ENCODE measurements around the gene AP1G2.
"Not testable (repeated sequence)": the region's sequence is repeated elsewhere in the genome, so short reads cannot be mapped to it uniquely, and the experiment has no call there.

The AP1G2 gene

GRCh38 chr14:23567186-23568020 lies at the start of gene AP1G2:
Gene AP1G2 (minus strand): TSS chr14:23567791. CDS start chr14:23567314, 477 bp downstream.
- peak; percentile 76 for DNase-seq (ENCODE audit: low read depth, low spot score)

GRCh38 chr14:23615856-23616255 lies 48.3 kb upstream of the AP1G2 start:
- no peak for DNase-seq (ENCODE audit: low read depth, low spot score)

GRCh38 chr14:23614395-23614828 lies 46.8 kb upstream of the AP1G2 start:
- no peak for DNase-seq (ENCODE audit: low read depth, low spot score)

GRCh38 chr14:23613242-23614070 lies 45.9 kb upstream of the AP1G2 start:
- no peak for DNase-seq (ENCODE audit: low read depth, low spot score)

GRCh38 chr14:23612802-23613201 lies 45.2 kb upstream of the AP1G2 start:
- no peak for DNase-seq (ENCODE audit: low read depth, low spot score)

- DNase-seq (ENCODE audit: low read depth, low spot score): no peak
These were observed 44.8 kb upstream of the AP1G2 start for GRCh38 chr14:23612354-23612732.

GRCh38 chr14:23610815-23611289 lies 43.3 kb upstream of the AP1G2 start:
- DNase-seq (ENCODE audit: low read depth, low spot score): no peak

GRCh38 chr14:23610090-23610814 lies 42.7 kb upstream of the AP1G2 start:
- no peak for DNase-seq (ENCODE audit: low read depth, low spot score)

GRCh38 chr14:23609411-23610089 lies 42.0 kb upstream of the AP1G2 start:
- DNase-seq (ENCODE audit: low read depth, low spot score): not testable (repeated sequence)

- no peak for DNase-seq (ENCODE audit: low read depth, low spot score)
These were observed 41.4 kb upstream of the AP1G2 start for GRCh38 chr14:23609001-23609400.

GRCh38 chr14:23608454-23608853 lies 40.9 kb upstream of the AP1G2 start:
- no peak for DNase-seq (ENCODE audit: low read depth, low spot score)

GRCh38 chr14:23605931-23606585 lies 38.5 kb upstream of the AP1G2 start:
- peak; percentile 15 for DNase-seq (ENCODE audit: low read depth, low spot score)

- no peak for DNase-seq (ENCODE audit: low read depth, low spot score)
These were observed 37.1 kb upstream of the AP1G2 start for GRCh38 chr14:23604675-23605170.

GRCh38 chr14:23604148-23604547 lies 36.6 kb upstream of the AP1G2 start:
- DNase-seq (ENCODE audit: low read depth, low spot score): no peak

- no peak for DNase-seq (ENCODE audit: low read depth, low spot score)
These were observed 35.5 kb upstream of the AP1G2 start for GRCh38 chr14:23603103-23603502.

- no peak for DNase-seq (ENCODE audit: low read depth, low spot score)
These were observed 34.8 kb upstream of the AP1G2 start for GRCh38 chr14:23602181-23603095.

- no peak for DNase-seq (ENCODE audit: low read depth, low spot score)
These were observed 34.2 kb upstream of the AP1G2 start for GRCh38 chr14:23601845-23602180.

- DNase-seq (ENCODE audit: low read depth, low spot score): no peak
These were observed 33.8 kb upstream of the AP1G2 start for GRCh38 chr14:23601424-23601823.

GRCh38 chr14:23600806-23601205 lies 33.2 kb upstream of the AP1G2 start:
- no peak for DNase-seq (ENCODE audit: low read depth, low spot score)

- no peak for DNase-seq (ENCODE audit: low read depth, low spot score)
These were observed 32.7 kb upstream of the AP1G2 start for GRCh38 chr14:23600322-23600707.

Measured in astrocyte of the hippocampus (primary cell).